VCaP (cell line): ENCODE results near the gene RINL.

Source experiments
- H3K27ac ChIP-seq: fragments of 450-650 bp; 2 replicates; pipeline ENCODE4 v1.5.1; 2017
- TF ChIP-seq, protein P1 (sequence below): fragments of 450-650 bp; conservative IDR thresholded peaks from 2 replicates; pipeline ENCODE4 v1.5.1; 2017; ENCODE audit warnings: mild to moderate bottlenecking, moderate library complexity

Gene RINL

DNA sequence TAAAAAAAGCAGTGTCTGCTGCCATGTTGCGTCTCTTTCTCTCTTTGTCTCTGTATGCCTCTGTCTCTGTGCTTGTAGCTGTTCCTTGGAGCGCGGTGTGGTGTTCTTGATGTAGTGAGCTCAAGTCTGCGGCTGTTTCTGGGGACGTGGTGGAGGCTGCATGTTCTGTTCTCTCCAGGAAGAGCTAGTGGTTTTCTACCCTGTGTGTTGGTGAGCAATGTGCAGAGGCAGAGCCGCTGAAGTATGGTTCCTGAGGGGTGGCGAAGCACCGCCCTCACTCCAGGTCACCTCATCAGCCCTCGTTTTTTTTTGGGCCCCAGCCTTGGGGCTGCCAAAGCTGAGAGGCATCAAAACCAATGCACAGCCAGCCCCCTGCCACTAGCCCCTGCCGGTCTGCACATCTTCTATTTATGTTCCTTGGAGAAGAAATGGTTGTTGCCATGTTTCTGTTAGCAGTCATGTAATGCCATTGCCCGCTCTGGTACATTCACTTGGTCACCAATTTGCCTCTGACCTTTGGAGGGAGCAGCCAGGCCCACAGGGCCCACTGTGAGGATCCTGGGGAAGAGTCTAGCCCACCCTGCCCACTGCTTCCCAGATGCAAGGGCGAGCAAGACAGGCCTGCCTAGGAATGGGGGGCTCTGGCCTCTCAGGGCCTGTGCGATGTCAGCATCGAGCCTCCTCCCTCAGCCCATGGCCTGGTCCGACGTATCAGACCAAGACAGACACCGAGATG, 35.5 kb downstream of the RINL start:
- TF ChIP-seq, protein P1, sequence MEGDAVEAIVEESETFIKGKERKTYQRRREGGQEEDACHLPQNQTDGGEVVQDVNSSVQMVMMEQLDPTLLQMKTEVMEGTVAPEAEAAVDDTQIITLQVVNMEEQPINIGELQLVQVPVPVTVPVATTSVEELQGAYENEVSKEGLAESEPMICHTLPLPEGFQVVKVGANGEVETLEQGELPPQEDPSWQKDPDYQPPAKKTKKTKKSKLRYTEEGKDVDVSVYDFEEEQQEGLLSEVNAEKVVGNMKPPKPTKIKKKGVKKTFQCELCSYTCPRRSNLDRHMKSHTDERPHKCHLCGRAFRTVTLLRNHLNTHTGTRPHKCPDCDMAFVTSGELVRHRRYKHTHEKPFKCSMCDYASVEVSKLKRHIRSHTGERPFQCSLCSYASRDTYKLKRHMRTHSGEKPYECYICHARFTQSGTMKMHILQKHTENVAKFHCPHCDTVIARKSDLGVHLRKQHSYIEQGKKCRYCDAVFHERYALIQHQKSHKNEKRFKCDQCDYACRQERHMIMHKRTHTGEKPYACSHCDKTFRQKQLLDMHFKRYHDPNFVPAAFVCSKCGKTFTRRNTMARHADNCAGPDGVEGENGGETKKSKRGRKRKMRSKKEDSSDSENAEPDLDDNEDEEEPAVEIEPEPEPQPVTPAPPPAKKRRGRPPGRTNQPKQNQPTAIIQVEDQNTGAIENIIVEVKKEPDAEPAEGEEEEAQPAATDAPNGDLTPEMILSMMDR = no peak
- peak overlapping the region; percentile 100 for H3K27ac ChIP-seq

DNA sequence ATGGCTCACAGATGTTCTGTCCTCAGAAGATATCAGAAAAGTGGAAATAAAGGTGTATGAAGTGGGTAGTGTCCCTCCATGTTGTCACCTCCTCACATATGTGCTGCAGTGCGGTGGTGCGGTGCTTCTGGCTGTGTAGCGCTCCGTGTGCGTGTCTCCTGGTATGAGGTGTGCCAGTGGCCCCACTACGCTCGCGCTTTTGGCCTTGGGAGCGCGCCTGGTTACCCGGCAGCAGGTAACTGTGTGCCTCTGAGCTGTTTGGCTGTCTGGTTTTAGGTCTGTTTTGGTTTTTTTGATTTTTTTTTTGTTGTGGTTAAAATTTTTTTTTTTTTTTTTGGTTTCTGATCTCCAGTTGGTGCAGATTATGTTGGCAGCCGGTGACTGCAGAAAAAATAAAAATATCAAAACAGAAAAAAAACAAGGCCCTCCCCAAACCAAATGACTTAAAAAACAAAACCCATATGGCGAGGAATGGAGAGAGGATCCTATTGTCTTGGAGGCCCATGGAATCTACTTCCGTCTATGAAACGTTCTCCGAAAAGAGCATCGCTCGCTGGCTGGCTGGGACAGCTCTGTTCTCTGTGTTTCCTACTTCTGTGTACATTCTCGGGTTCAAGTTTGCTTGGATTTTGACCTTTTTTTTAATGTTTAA, 36.2 kb downstream of the RINL start:
- H3K27ac ChIP-seq = peak overlapping the region; percentile 100

DNA sequence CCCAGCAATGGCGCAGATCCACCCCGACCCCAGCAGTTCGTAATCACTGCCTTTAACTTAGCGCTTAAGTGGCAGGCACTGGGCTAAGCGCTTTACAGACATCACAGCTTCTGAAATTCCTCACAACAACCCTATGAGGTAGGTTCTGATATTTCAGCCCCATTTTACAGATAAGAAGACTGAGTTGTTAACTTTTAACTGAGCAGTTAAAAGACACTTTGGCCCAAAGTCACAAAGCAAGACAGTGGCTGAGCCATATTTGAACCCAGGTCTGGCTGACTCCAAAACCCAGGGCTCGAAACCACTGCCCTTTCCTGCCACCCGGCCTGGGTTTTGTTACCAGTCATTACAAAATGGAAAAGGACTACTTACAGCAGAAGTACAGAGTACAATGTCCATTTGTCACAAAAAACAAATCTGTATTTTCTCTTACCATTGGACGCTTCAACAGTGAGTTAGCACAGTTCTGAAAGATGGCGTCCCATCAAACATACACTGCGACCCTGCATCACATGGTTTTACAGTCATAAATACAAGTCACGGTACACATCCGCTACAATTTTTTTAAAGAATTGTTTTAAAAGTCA, 36.8 kb downstream of the RINL start:
- H3K27ac ChIP-seq = peak overlapping the region; percentile 100

More for the DNA sequence above, 36.2 kb downstream of the RINL start:
- TF ChIP-seq, protein P1 = no peak

DNA sequence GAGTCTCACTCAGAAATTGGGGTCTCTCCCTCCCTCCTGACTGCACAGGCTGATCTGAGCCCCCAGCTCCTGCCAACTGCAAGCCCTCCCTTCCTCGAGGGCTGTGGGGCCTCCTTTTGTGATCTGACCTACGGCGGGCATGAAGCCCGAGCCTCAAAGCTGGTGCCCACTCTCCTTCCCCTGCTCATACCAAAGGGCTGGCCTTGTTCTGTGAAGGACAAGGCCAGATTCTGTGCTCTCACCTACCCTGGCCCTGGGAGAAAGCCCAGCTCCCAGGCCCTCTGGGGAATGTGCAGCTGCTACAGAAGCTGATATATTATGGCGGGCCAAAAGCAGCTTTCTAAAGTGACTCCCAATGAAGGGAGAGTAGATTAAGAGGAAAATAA, 37.5 kb downstream of the RINL start:
- H3K27ac ChIP-seq = peak overlapping the region; percentile 100
- TF ChIP-seq, protein P1 = no peak

More for the DNA sequence above, 36.8 kb downstream of the RINL start:
- TF ChIP-seq, protein P1 = no peak

DNA sequence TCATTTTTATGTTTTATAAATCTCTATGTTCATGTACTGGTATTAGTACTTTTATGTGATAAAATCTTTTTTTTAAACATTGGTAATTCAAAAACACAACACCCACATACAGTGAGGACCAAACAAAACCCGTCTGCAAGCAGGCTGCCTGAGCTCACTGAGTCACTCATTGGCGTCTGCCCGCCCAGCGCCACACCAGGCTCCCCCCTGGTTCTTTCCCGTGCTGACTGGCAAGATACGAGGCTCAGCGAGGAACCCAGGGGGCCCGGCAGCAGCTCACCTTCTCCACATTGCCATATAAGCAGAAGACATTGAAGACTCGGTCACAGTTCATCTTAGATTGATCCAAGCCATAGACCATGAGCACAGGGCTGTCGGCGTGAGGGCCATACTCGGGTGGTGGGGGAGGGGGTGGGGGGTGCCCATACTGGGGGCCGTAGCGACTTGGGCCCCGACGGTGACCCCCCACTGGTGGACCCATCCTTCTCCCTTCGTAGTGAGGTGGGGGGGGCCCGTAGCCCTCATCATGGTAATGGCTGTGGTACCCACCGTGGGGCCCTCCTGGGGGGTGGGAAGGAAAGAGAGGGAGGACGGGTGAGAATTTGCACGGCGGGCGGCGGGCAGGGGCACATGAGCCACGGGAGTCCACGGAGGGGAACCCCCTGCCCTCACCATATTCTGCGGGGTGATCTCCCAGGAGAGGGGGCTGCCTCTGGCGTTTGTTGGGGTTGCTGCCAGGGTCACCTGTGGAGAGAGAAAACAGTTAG, 38.1 kb downstream of the RINL start:
- peak overlapping the region; percentile 100 for H3K27ac ChIP-seq
- TF ChIP-seq, protein P1 = no peak

DNA sequence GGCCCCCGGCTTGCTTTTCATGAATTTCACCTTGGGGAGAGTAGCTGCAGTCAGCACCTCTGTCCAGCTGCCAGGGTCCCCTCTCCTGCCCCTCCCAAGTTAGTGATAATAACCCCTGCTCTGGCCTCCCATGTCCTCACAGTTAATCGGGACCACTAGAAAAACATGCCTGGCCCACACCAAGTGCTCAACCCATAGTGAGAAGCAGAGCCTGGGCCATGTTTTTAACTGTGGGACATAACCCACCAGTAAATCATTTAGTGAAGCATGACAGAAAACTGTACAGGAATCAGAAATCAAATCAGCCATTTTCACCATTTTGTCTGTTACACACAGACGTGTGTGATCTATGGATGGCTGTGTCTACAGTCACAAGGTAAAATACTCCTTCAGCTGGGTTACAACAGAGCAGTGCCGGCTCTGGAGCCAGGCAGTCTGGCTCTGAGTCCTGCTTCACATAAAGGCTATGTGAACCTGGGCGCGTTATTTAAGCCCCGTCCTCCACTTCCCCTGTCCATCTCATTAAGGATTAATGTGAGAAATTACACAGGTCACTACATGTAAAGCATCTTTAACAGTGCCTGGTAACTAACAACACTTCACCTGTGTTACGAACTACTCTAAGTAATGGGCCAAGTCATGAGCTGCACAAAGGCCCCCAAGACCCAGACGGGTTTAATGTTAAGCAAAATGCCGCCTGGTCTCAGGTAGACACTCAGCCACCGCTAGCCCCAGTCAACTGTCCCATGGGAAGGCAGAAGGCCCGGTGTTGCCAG, 38.9 kb downstream of the RINL start:
- TF ChIP-seq, protein P1 = no peak
- H3K27ac ChIP-seq = peak overlapping the region; percentile 100
